HepG2 (cell line): ENCODE results near the gene CITED4. TPM values are rescaled to one million over a fixed set of nuclear protein-coding genes. Genes with fewer than 3 reads are reported as not detected.

Source experiments
- ATAC-seq: fragments of 200-7000 bp; cut with Tn5 transposase; 3 replicates; pipeline ENCODE4 v1.9.1; 2020; ENCODE audit warnings: mild to moderate bottlenecking, moderate library complexity
- BruUV-seq: library from RNA; stranded (reverse); fragments of 400-500 nt; replicated peaks from 2 replicates; lab custom pipeline; 2021; lab: Mats Ljungman, UMichigan
- CTCF ChIA-PET: fragments of 300-600 bp; formaldehyde crosslinking; extraction: SDS; loops from one replicate; lab custom pipeline; 2021; ENCODE audit warnings: low total read pairs, inconsistent platforms, low intra/inter-chr PET ratio; lab: Yijun Ruan, JAX
- POLR2A ChIA-PET: fragments of 350-600 bp; sonication (Branson Sonifier 250); formaldehyde crosslinking; loops from one replicate; lab custom pipeline; 2020; ENCODE audit warnings: antibody characterized with exemption, inconsistent platforms; lab: Yijun Ruan, JAX
- DNase-seq: peaks from one replicate; pipeline ENCODE4 v3.0.0-alpha.2; 2015; ENCODE audit warnings: low spot score
- FAIRE-seq: peaks from 3 replicates; lab custom pipeline; 2011; peaks lifted over from hg19 to GRCh38; lab: Jason Lieb, UNC
- H2AFZ ChIP-seq: one replicate; pipeline ENCODE4 v1.6.1; 2011; ENCODE audit warnings: low read length, inconsistent platforms
- H3K27ac ChIP-seq: fragments of 300-600 bp; 3 replicates; pipeline ENCODE4 v1.8.0; 2011; ENCODE audit warnings: mixed run types, mild to moderate bottlenecking, mixed read lengths, low read length, inconsistent platforms; ENCODE audit not compliant: insufficient read depth; ENCODE audit errors: extremely low read length
- H3K27me3 ChIP-seq, 2 experiments: fragments of 200-600 bp in 1 of 2; 2 replicates in 1 of 2; 3 replicates in 1 of 2; pipeline versions ENCODE4 v1.6.0 to v1.8.0; 2011; ENCODE audit warnings: low read length in 2 of 2, mild to moderate bottlenecking in 2 of 2, moderate library complexity in 2 of 2, inconsistent platforms in 1 of 2; ENCODE audit not compliant: insufficient read depth in 2 of 2, control insufficient read depth in 1 of 2
- H3K36me3 ChIP-seq, 2 experiments: fragments of 200-600 bp in 1 of 2; replicated peaks in 1 of 2; 2 replicates in 1 of 2; 3 replicates in 1 of 2; pipeline versions ENCODE4 v1.5.1 to v1.8.0; 2011; ENCODE audit warnings: low read length in 2 of 2, inconsistent platforms in 1 of 2; ENCODE audit not compliant: insufficient read depth in 2 of 2, control insufficient read depth in 1 of 2
- H3K4me1 ChIP-seq: 2 replicates; pipeline ENCODE4 v1.5.1; 2012; ENCODE audit warnings: low read length, inconsistent platforms; ENCODE audit not compliant: insufficient read depth
- H3K4me2 ChIP-seq: 2 replicates; pipeline ENCODE4 v1.6.0; 2011; ENCODE audit warnings: low read depth, low read length, inconsistent platforms
- H3K4me3 ChIP-seq, 3 experiments: fragments of 200-600 bp in 1 of 3; sonication (generic), shearing (Covaris generic) in 1 of 3; replicated peaks in 1 of 3; 2 replicates each; pipeline ENCODE4 v1.5.1; 2011 to 2016; ENCODE audit warnings: low read length in 3 of 3, inconsistent platforms in 2 of 3, low read depth in 2 of 3, mild to moderate bottlenecking in 2 of 3, control low read depth in 1 of 3, mixed read lengths in 1 of 3; ENCODE audit not compliant: insufficient read depth in 1 of 3
- H3K79me2 ChIP-seq: one replicate; pipeline ENCODE4 v1.6.1; 2011; ENCODE audit warnings: low read length, inconsistent platforms; ENCODE audit not compliant: insufficient read depth
- H3K9ac ChIP-seq: 2 replicates; pipeline ENCODE4 v1.6.0; 2011; ENCODE audit warnings: mild to moderate bottlenecking, low read depth, low read length, inconsistent platforms; ENCODE audit not compliant: insufficient read depth
- H3K9me3 ChIP-seq: 2 replicates; pipeline ENCODE4 v1.5.1; 2012; ENCODE audit warnings: mild to moderate bottlenecking, low read length
- H4K20me1 ChIP-seq: 2 replicates; pipeline ENCODE4 v1.6.0; 2011; ENCODE audit warnings: inconsistent platforms, mild to moderate bottlenecking, low read length, moderate library complexity; ENCODE audit not compliant: insufficient read depth
- CEBPB ChIP-seq: IDR thresholded peaks from 2 replicates; pipeline ENCODE4 v1.6.1; 2011; ENCODE audit warnings: low read depth, low read length, improper control_type of control experiment, borderline replicate concordance
- FOXA1 ChIP-seq, 2 experiments: fragments of 450-650 bp in 1 of 2; sonication (generic) in 1 of 2; formaldehyde crosslinking in 1 of 2; IDR thresholded peaks; 2 replicates each; pipeline versions ENCODE4 v1.4.0 to v1.6.1; 2016 to 2020; ENCODE audit warnings: missing genetic modification reagents in 1 of 2
- GPN1 ChIP-seq: sonication (generic); formaldehyde crosslinking; IDR thresholded peaks from 2 replicates; pipeline ENCODE4 v1.5.1; 2020; ENCODE audit warnings: missing genetic modification reagents, borderline replicate concordance
- JUND ChIP-seq: sonication (generic); formaldehyde crosslinking; IDR thresholded peaks from 2 replicates; pipeline ENCODE4 v1.8.0; 2022; ENCODE audit warnings: mild to moderate bottlenecking, missing genetic modification reagents
- SUZ12 ChIP-seq: fragments of 150-350 bp; IDR thresholded peaks from 2 replicates; pipeline ENCODE4 v1.6.1; 2014; ENCODE audit warnings: low read depth, low read length
- ZNF280D ChIP-seq: sonication (generic); formaldehyde crosslinking; IDR thresholded peaks from 2 replicates; pipeline ENCODE4 v1.5.1; 2020; ENCODE audit warnings: mild to moderate bottlenecking, missing genetic modification reagents
- ZNF605 ChIP-seq: sonication (generic); formaldehyde crosslinking; IDR thresholded peaks from 2 replicates; pipeline ENCODE4 v1.8.0; 2022; ENCODE audit warnings: mild to moderate bottlenecking, missing genetic modification reagents
- ZNF784 ChIP-seq: sonication (generic); formaldehyde crosslinking; IDR thresholded peaks from 2 replicates; pipeline ENCODE4 v1.5.1; 2020; ENCODE audit warnings: missing genetic modification reagents, mild to moderate bottlenecking, borderline replicate concordance
- ZSCAN30 ChIP-seq: sonication (generic); formaldehyde crosslinking; IDR thresholded peaks from 2 replicates; pipeline ENCODE4 v1.5.0; 2020; ENCODE audit warnings: mild to moderate bottlenecking, missing genetic modification reagents
- WGBS: methylation state at CpG from one replicate; pipeline ENCODE4 v1.1.6; 2017; ENCODE audit warnings: low lambda C conversion rate; 5-methylcytosine and 5-hydroxymethylcytosine counted together
- in situ Hi-C: cut with HindIII; loops from 2 replicates; pipeline ENCODE4 v1.10.0; 2017; ENCODE audit warnings: low pct_unique_long_range_greater_than_20kb; ENCODE audit not compliant: extremely low pct_ligation_motif_present
- intact Hi-C: fragments of 100-400 bp; cut with micrococcal nuclease; formaldehyde crosslinking; loops from one replicate; pipeline ENCODE4 v1.10.0; 2022; ENCODE audit not compliant: unreplicated experiment
- polyA plus RNA-seq, 8 experiments: library from polyadenylated mRNA; depleted of rRNA in 3 of 8; stranded (reverse) in 7 of 8; unstranded in 1 of 8; fragments of >200 nt; fragmentation: Illumina TruSeq in 4 of 8; extraction: Trizol in 4 of 8; gene quantifications; 2 replicates each; pipeline versions ENCODE4 v1.2.1 to v1.2.3, GENCODE V29; 2011 to 2016; ENCODE audit warnings: low read depth in 4 of 8, missing spikeins in 1 of 8, mixed read lengths in 1 of 8; ENCODE audit not compliant: insufficient read depth in 1 of 8
- total RNA-seq, 5 experiments: library from RNA; depleted of rRNA; stranded (reverse); fragments of >200 nt; fragmentation: Illumina TruSeq; extraction: Trizol; gene quantifications; 2 replicates each; pipeline ENCODE4 v1.2.3, GENCODE V29; 2016; ENCODE audit warnings: low read depth in 1 of 5

Gene CITED4
- total and polyA plus RNA-seq, 2 of the 13 experiments (the other 11 are each of a cell fraction or from before 2014, with no cell fraction given) = 1.5 to 9.9 TPM

GRCh38 chr1:40911105-40911504 is 48.9 kb upstream of the CITED4 start:
- in situ Hi-C loops = no loop called here
- POLR2A ChIA-PET = interaction anchor here (0.9 kb wide), 1 partner anchor 21 kb away, joined by 3 read pairs; no protein-coding TSS in a partner anchor
- Histone ChIP-seq H4K20me1 (no peaks in the 10 kb centered on the region), H3K9me3 (no peaks in the 10 kb centered on the region), H3K27me3 (no peaks in the 10 kb centered on the region)
- TF ChIP-seq JUND (no peak), ZNF784 (CRISPR knock-in tag) (no peak)
- TF ChIP-seq, all 625 proteins: peak for 0
- intact Hi-C loops = no loop called here
- no peak overlapping the region for H2AFZ ChIP-seq
- CTCF ChIA-PET = no interaction called here
- DNase-seq = no peak
- no peak overlapping the region for H3K4me3 ChIP-seq
- FAIRE-seq = no peak
- no TSS peak for BruUV-seq
- H3K4me2 ChIP-seq = no peak overlapping the region
- ATAC-seq = no peak
- H3K36me3 ChIP-seq = no peaks in the 10 kb centered on the region
- H3K27ac ChIP-seq = no peak overlapping the region
- no peaks in the 10 kb centered on the region for H3K79me2 ChIP-seq
- WGBS = 17% methylated on average over 3 of the region's 3 CpGs
- H3K9ac ChIP-seq = no peak overlapping the region
- peaks cover 49% of the 10 kb centered on the region for H3K4me1 ChIP-seq

- no peak overlapping the region for H3K27ac ChIP-seq
- 71% methylated on average over 9 of the region's 9 CpGs for WGBS
- intact Hi-C loops (no loop called here), in situ Hi-C loops (no loop called here)
- POLR2A ChIA-PET = interaction anchor here (1.5 kb wide), 1 partner anchor 47 kb away, joined by 3 read pairs; the partner anchor contains the start of gene CITED4
- no peaks in the 10 kb centered on the region for H3K79me2 ChIP-seq
- H3K4me3 ChIP-seq = no peak overlapping the region
- H3K9ac ChIP-seq = no peak overlapping the region
- ATAC-seq (no peak), FAIRE-seq (no peak), DNase-seq (no peak)
- no peak for TF ChIP-seq GPN1 (CRISPR knock-in tag)
- TF ChIP-seq FOXA1 (IDR thresholded peaks at IDR 0.05) = no peak
- TF ChIP-seq FOXA1 (CRISPR knock-in tag; IDR thresholded peaks at IDR 0.05) = no peak
- TF ChIP-seq CEBPB = peak; percentile 39; the same call in 1 of the 2 replicates
- TF ChIP-seq SUZ12 = no peak
- no peak for TF ChIP-seq ZNF605
- TF ChIP-seq ZSCAN30 (CRISPR knock-in tag) = no peak
- no peak for TF ChIP-seq ZNF280D (CRISPR knock-in tag)
- H3K9me3 ChIP-seq = no peaks in the 10 kb centered on the region
- H3K4me1 ChIP-seq = peaks cover 31% of the 10 kb centered on the region
- CTCF ChIA-PET = no interaction called here
- H3K27me3 ChIP-seq = no peaks in the 10 kb centered on the region
- BruUV-seq = no TSS peak
- no peaks in the 10 kb centered on the region for H3K36me3 ChIP-seq
- no peak overlapping the region for H2AFZ ChIP-seq
- H4K20me1 ChIP-seq = no peaks in the 10 kb centered on the region
- H3K4me2 ChIP-seq = no peak overlapping the region
Measured at GRCh38 chr1:40909281-40909680, 47.1 kb upstream of the CITED4 start.
